NOMO-1 treated with DMSO at 0.1 percent for 48 hours (cell line): ENCODE measurements around the gene SLC6A12.

ENCODE experiments used
- DNase-seq: peaks from one replicate; lab custom pipeline; 2025; ENCODE audit not compliant: unreplicated experiment; lab: John Stamatoyannopoulos, UW

Gene SLC6A12

DNA sequence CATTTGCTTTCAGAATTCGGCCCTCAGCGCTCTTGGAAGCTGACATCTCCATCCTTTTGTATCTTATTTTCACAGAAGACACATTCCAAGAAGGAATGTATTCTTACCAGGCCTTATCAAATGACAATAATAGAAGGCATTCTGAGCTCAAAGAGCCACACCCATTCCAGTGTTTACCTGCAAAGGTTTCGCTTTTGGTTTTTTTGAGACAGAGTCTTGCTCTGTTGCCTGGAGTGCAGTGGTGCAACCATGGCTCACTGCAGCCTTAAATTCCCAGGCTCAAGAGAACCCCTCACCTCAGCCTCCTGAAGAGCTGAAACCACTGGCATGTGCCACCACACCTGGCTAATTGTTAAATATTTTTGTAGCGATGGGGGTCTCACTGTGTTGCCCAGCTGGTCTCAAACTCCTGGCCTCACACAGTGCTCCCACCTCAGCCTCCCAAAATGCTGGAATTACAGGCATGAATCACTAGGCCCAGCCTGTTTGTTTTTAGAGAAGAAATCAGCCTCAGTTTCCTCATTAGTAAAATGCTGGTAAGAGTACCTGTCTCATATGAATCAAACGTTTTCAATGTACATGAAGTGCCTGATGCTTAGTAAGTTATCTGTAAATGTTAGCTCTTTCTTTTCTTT lies 69.2 kb downstream of the SLC6A12 start:
- no peak for DNase-seq

DNA sequence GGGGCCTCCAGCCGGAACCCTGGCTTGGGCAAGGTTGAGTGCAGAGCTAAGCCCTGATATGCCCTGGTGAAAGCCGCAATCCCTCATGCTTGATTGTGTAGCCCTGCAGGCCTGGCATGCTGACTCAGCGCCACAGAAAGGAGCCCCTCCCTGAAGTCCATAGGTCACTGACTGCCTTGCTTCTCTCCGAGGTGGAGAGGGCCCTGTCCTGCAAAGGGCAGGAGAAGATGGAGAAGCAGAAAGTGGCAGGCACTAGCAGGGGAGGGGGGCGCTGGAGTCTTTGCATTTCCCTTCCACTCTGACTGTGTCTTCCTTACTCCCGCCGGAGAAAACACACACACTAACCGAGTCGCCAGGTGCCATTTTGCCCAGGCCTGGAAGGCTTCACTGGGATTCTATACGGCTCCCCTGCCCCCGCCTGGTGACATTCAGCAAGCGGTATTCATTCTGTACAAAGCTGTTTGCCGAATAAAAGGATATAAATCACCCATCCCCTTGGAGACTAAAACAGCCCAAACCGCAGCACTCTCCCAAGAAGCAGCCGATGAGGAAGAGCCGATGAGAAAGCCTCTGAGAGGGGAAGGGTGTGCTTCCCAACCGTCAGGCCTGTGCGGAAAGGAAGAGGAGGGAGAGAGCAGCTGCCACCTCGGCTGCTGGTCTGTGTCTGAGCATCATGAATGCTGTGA lies 69.8 kb downstream of the SLC6A12 start:
- no peak for DNase-seq

GRCh38 chr12:140162-140561 lies 73.8 kb downstream of the SLC6A12 start:
- DNase-seq, result no peak
